ENCODE measurements around the gene SLC6A19. TPM values are rescaled to one million over a fixed set of nuclear protein-coding genes. Genes with fewer than 3 reads are reported as not detected.
A peak's percentile ranks its signal among the peaks of the same experiment; 100 is the strongest.
"Not testable (repeated sequence)": the region's sequence is repeated elsewhere in the genome, so short reads cannot be mapped to it uniquely, and the experiment has no call there.

Gene SLC6A19
- total RNA-seq, 1 experiment from 2014 or later: not detected

GRCh38 chr5:1222621-1223277, 21.4 kb downstream of the SLC6A19 start:
- no peak for DNase-seq (ENCODE audit: low read depth)

GRCh38 chr5:1223278-1223670, 21.9 kb downstream of the SLC6A19 start:
- no peak for DNase-seq (ENCODE audit: low read depth)

GRCh38 chr5:1224631-1225030, 23.2 kb downstream of the SLC6A19 start:
- DNase-seq (ENCODE audit: low read depth): no peak

- DNase-seq (ENCODE audit: low read depth): no peak
Observed at GRCh38 chr5:1225081-1225480, 23.7 kb downstream of the SLC6A19 start, which contains the start of gene SLC6A18. SLC6A18 (plus strand) TSS chr5:1225381; CDS start chr5:1225478, 97 bp downstream.

GRCh38 chr5:1226231-1226630, 24.8 kb downstream of the SLC6A19 start:
- DNase-seq (ENCODE audit: low read depth): no peak

- no peak for DNase-seq (ENCODE audit: low read depth)
Observed at GRCh38 chr5:1226839-1227581, 25.6 kb downstream of the SLC6A19 start.

GRCh38 chr5:1227667-1228066, 26.3 kb downstream of the SLC6A19 start:
- peak; percentile 60 for DNase-seq (ENCODE audit: low read depth)

GRCh38 chr5:1228120-1228519, 26.7 kb downstream of the SLC6A19 start:
- no peak for DNase-seq (ENCODE audit: low read depth)

- DNase-seq (ENCODE audit: low read depth): not testable (repeated sequence)
Observed at GRCh38 chr5:1229023-1229422, 27.6 kb downstream of the SLC6A19 start.

- no peak for DNase-seq (ENCODE audit: low read depth)
Observed at GRCh38 chr5:1229822-1230221, 28.4 kb downstream of the SLC6A19 start.

- no peak for DNase-seq (ENCODE audit: low read depth)
Observed at GRCh38 chr5:1230551-1230950, 29.2 kb downstream of the SLC6A19 start.

- DNase-seq (ENCODE audit: low read depth): no peak
Observed at GRCh38 chr5:1231354-1231905, 30.0 kb downstream of the SLC6A19 start.

- DNase-seq (ENCODE audit: low read depth): no peak
Observed at GRCh38 chr5:1232780-1233179, 31.4 kb downstream of the SLC6A19 start.

GRCh38 chr5:1235379-1235778, 34.0 kb downstream of the SLC6A19 start:
- DNase-seq (ENCODE audit: low read depth): no peak

GRCh38 chr5:1235838-1236237, 34.4 kb downstream of the SLC6A19 start:
- DNase-seq (ENCODE audit: low read depth): no peak

GRCh38 chr5:1239505-1240251, 38.3 kb downstream of the SLC6A19 start:
- DNase-seq (ENCODE audit: low read depth): no peak

- DNase-seq (ENCODE audit: low read depth): no peak
Observed at GRCh38 chr5:1240496-1241260, 39.3 kb downstream of the SLC6A19 start.

GRCh38 chr5:1241509-1242080, 40.2 kb downstream of the SLC6A19 start:
- no peak for DNase-seq (ENCODE audit: low read depth)

GRCh38 chr5:1242733-1243486, 41.5 kb downstream of the SLC6A19 start:
- no peak for DNase-seq (ENCODE audit: low read depth)

GRCh38 chr5:1243487-1244130, 42.2 kb downstream of the SLC6A19 start:
- DNase-seq (ENCODE audit: low read depth): no peak
